ENCODE data around the gene SLC8A1.

DNA sequence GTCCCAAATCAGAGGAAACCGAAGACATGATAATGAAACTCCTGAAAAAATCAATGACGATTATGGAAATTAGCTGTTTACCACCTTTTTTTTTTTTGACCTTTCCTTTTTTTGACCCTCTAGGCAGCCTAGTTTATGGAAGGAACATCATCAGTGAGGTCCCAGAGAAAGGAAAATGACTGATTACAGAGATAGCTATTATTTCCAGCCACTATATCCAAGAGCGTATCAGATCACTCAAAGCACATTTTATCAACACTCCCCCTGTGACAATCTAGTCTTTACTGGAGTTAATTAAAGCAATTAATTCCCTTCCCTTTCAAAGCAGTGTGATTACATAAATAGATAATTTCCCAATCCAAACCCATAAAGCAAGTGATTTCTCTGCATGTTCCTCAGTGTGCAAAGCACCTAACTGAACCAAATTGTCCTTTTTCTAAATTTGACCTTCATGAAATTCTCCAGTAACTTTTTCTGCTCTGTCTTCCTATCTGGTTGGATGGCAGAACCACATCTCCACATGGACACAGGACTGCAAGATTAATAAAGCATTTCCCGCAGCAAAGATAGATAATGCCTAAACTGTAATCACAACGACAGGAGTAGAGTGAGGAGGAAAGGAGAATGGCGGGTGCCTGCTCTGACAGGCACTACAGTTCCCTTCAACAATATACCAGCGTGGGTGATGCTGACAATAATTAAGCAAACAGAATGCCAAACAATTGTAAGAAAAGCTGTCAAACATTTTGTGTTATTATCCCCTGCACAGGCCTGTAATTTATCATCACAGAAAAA, 194.4 kb downstream of the SLC8A1 start:
- no peak for TF ChIP-seq POLR2A (IDR thresholded peaks at IDR 0.05)
- TF ChIP-seq, protein P1, sequence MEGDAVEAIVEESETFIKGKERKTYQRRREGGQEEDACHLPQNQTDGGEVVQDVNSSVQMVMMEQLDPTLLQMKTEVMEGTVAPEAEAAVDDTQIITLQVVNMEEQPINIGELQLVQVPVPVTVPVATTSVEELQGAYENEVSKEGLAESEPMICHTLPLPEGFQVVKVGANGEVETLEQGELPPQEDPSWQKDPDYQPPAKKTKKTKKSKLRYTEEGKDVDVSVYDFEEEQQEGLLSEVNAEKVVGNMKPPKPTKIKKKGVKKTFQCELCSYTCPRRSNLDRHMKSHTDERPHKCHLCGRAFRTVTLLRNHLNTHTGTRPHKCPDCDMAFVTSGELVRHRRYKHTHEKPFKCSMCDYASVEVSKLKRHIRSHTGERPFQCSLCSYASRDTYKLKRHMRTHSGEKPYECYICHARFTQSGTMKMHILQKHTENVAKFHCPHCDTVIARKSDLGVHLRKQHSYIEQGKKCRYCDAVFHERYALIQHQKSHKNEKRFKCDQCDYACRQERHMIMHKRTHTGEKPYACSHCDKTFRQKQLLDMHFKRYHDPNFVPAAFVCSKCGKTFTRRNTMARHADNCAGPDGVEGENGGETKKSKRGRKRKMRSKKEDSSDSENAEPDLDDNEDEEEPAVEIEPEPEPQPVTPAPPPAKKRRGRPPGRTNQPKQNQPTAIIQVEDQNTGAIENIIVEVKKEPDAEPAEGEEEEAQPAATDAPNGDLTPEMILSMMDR (IDR thresholded peaks at IDR 0.05), result no peak
